Kidney (tissue), 14 donors: ENCODE measurements around the gene KCNK5. TPM values are rescaled to one million over a fixed set of nuclear protein-coding genes. Genes with fewer than 3 reads are reported as not detected.
A peak's percentile ranks its signal among the peaks of the same experiment; 100 is the strongest.

Experiments
- DNase-seq, 5 donors: peaks; one replicate each; pipeline ENCODE4 v3.0.0-alpha.2; 2013 to 2020
- FAIRE-seq: peaks from 2 replicates; lab custom pipeline; 2012; peaks lifted over from hg19 to GRCh38; lab: Jason Lieb, UNC
- H3K27ac ChIP-seq, 2 donors: one replicate each; pipeline ENCODE4 v1.7.0; 2013; ENCODE audit warnings: low read depth in 2 of 2, low read length in 2 of 2, inconsistent platforms in 1 of 2
- H3K27me3 ChIP-seq: one replicate; pipeline ENCODE4 v1.7.1; 2013; ENCODE audit warnings: low read length, inconsistent platforms; ENCODE audit not compliant: control insufficient read depth, insufficient read depth
- H3K36me3 ChIP-seq, 3 donors: one replicate each; pipeline versions ENCODE4 v1.7.0 to v1.7.1; 2013; ENCODE audit warnings: low read length in 3 of 3, control low read depth in 1 of 3, inconsistent platforms in 1 of 3; ENCODE audit not compliant: insufficient read depth in 3 of 3, control insufficient read depth in 2 of 3
- H3K4me1 ChIP-seq, 3 donors: one replicate each; pipeline versions ENCODE4 v1.7.0 to v1.7.1; 2013; ENCODE audit warnings: low read length in 3 of 3, inconsistent platforms in 1 of 3, low read depth in 1 of 3; ENCODE audit not compliant: control insufficient read depth in 2 of 3, insufficient read depth in 2 of 3
- H3K4me3 ChIP-seq, 3 donors: one replicate each; pipeline versions ENCODE4 v1.7.0 to v1.8.1; 2013; ENCODE audit warnings: low read length in 3 of 3, control low read depth in 1 of 3, inconsistent platforms in 1 of 3
- H3K9ac ChIP-seq, 3 donors: one replicate each; pipeline versions ENCODE4 v1.7.0 to v1.7.1; 2013; ENCODE audit warnings: low read length in 3 of 3, control low read depth in 1 of 3, inconsistent platforms in 1 of 3
- H3K9me3 ChIP-seq, 3 donors: one replicate each; pipeline versions ENCODE4 v1.7.0 to v1.7.1; 2013; ENCODE audit warnings: low read length in 3 of 3, control low read depth in 1 of 3, inconsistent platforms in 1 of 3; ENCODE audit not compliant: control insufficient read depth in 2 of 3, insufficient read depth in 1 of 3
- CTCF ChIP-seq: IDR thresholded peaks from 3 replicates; pipeline ENCODE4 v1.5.1; 2012; ENCODE audit warnings: mild to moderate bottlenecking, moderate library complexity, borderline replicate concordance; ENCODE audit not compliant: insufficient read depth; ENCODE audit errors: extremely low read depth
- intact Hi-C: fragments of 100-400 bp; cut with DNase I; formaldehyde crosslinking; loops from one replicate; pipeline ENCODE4 v1.11.1; 2022
- polyA plus RNA-seq: library from polyadenylated mRNA; stranded (reverse); fragments of 350-450 nt; fragmentation: Illumina TruSeq; extraction: RNeasy Lipid Tissue Mini Kit (QIAGEN cat#74804); gene quantifications from one replicate; pipeline ENCODE4 v1.2.3, GENCODE V29; 2014; ENCODE audit warnings: low read depth, low replicate concordance; ENCODE audit not compliant: insufficient read depth
- total RNA-seq: library from RNA; stranded (reverse); fragmentation: NEBNext Ultra II Directional; extraction: Animal tissue kit (Norgen Biotek cat#: 25700); gene quantifications from one replicate; pipeline ENCODE4 v1.2.1, GENCODE V29; 2021
- donor health status: control.
- donor health status: control.
- donor health status: control.
- donor health status: control.
- donor health status: control.
- donor health status: DM: yes; HTN: yes; CAD: no.
- donor health status: Normal renal cell carcinoma (clear cell type).

The KCNK5 gene
- total and polyA plus RNA-seq, 2 donors from 2014 or later: 48.4 to 77.0 TPM

GRCh38 chr6:39251406-39251805, 22.1 kb upstream of the KCNK5 start:
- H3K4me3 ChIP-seq: no peak overlapping the region
- no peak overlapping the region for H3K9ac ChIP-seq
- H3K27me3 ChIP-seq: no peaks in the 10 kb centered on the region
- no peak overlapping the region for H3K27ac ChIP-seq
- DNase-seq (peak in 4 of 5 donors; percentile 63 to 85 (median 76)), FAIRE-seq (no peak)
- H3K9me3 ChIP-seq: peaks cover 0 to 2% (median 0%) of the 10 kb centered on the region in 3 donors
- no peaks in the 10 kb centered on the region for H3K36me3 ChIP-seq
- intact Hi-C loops: no loop called here
- TF ChIP-seq CTCF: no peak
- no peaks in the 10 kb centered on the region for H3K4me1 ChIP-seq

DNA sequence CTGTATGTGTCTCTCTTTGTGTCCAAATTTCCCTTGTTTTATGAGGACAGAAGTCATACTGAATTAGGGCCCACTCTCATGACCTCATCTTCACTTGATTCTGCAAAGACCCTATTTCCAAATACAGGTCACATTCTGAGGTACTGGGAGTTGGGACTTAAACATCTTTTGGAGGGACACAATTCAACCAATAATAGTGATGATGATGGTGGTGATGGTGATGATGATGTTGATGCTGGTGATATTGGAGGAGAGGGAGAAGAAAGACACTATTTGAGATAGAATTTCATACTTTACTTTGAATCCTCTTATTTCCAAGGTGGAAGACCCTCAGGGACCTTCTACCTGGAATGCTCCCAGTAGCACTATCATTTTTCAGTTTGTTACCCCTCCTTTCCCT, 21.2 kb upstream of the KCNK5 start:
- Histone ChIP-seq H3K36me3 (no peaks in the 10 kb centered on the region), H3K9me3 (peaks cover 0 to 2% (median 0%) of the 10 kb centered on the region in 3 donors), H3K4me1 (no peaks in the 10 kb centered on the region), H3K27ac (no peak overlapping the region), H3K9ac (no peak overlapping the region), H3K4me3 (no peak overlapping the region), H3K27me3 (no peaks in the 10 kb centered on the region)
- no peak for FAIRE-seq
- intact Hi-C loops: no loop called here
- no peak for DNase-seq
- no peak for TF ChIP-seq CTCF

DNA sequence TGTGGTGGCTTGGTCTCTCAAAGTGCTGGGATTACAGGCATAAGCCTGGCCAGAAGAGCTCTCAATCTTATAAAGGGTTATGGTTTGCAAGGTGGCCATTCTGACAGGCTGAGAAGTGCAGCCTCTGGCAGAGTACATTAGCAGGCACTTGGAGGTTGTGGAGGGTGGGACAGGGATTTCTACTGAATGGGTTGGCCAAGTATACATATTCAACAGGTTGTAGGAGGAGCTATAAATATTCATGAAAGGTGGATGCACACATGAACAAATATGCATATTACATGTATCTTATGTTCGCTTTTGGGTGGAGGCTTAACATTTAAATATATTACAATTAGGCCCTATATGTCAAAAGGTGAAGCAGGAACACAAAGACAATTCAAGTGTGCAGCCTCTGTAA, 20.0 kb upstream of the KCNK5 start:
- intact Hi-C loops: no loop called here
- Histone ChIP-seq H3K27ac (no peak overlapping the region), H3K36me3 (no peaks in the 10 kb centered on the region), H3K4me3 (no peak overlapping the region), H3K27me3 (no peaks in the 10 kb centered on the region), H3K4me1 (no peaks in the 10 kb centered on the region), H3K9me3 (no peaks in the 10 kb centered on the region), H3K9ac (no peak overlapping the region)
- TF ChIP-seq CTCF: no peak
- DNase-seq: no peak
- FAIRE-seq: no peak

- DNase-seq (no peak), FAIRE-seq (no peak)
- Histone ChIP-seq H3K36me3 (no peaks in the 10 kb centered on the region), H3K27ac (no peak overlapping the region), H3K9ac (no peak overlapping the region), H3K9me3 (no peaks in the 10 kb centered on the region), H3K4me3 (no peak overlapping the region), H3K4me1 (no peaks in the 10 kb centered on the region), H3K27me3 (no peaks in the 10 kb centered on the region)
- intact Hi-C loops: no loop called here
- TF ChIP-seq CTCF: no peak
These were observed 18.5 kb upstream of the KCNK5 start for GRCh38 chr6:39247667-39248194.
